B cell (primary cell): ENCODE data around the gene SRBD1. TPM values are rescaled to one million over a fixed set of nuclear protein-coding genes. Genes with fewer than 3 reads are reported as not detected.

Source experiments
- ATAC-seq: fragments of 200-7000 bp; cut with Tn5 transposase; one replicate; pipeline ENCODE4 v1.10.0; 2021; ENCODE audit warnings: low read depth, mild to moderate bottlenecking, moderate number of reproducible peaks, moderate library complexity
- CTCF ChIA-PET: fragments of 350-600 bp; sonication (Branson Sonifier 250); formaldehyde crosslinking; loops from one replicate; lab custom pipeline; 2021; ENCODE audit warnings: antibody characterized with exemption, inconsistent platforms; lab: Charles Lee
- POLR2A ChIA-PET: fragments of 350-600 bp; sonication (Branson Sonifier 250); formaldehyde crosslinking; loops from one replicate; lab custom pipeline; 2021; ENCODE audit warnings: antibody characterized with exemption; lab: Charles Lee
- DNase-seq: peaks from one replicate; pipeline ENCODE4 v3.0.0; 2013
- H2AFZ ChIP-seq: 2 replicates; pipeline ENCODE4 v1.6.1; 2012; ENCODE audit warnings: mild to moderate bottlenecking, low read depth, low read length; ENCODE audit not compliant: insufficient read depth, poor library complexity, severe bottlenecking
- H3K27ac ChIP-seq, 2 donors: 1 replicate in 1 of 2; 2 replicates in 1 of 2; pipeline ENCODE4 v1.5.1; 2012 to 2013; ENCODE audit warnings: low read length in 2 of 2, mild to moderate bottlenecking in 2 of 2, moderate library complexity in 1 of 2
- H3K27me3 ChIP-seq, 4 experiments: fragments of 200-600 bp in 1 of 4; sonication (generic) in 1 of 4; replicated peaks in 1 of 4; 1 replicate in 2 of 4; 2 replicates in 2 of 4; pipeline versions ENCODE4 v1.6.1 to v1.7.0; 2013 to 2016; ENCODE audit warnings: low read length in 3 of 4, mild to moderate bottlenecking in 2 of 4, mixed read lengths in 1 of 4, moderate library complexity in 1 of 4; ENCODE audit not compliant: insufficient read depth in 4 of 4, control insufficient read depth in 3 of 4; ENCODE audit errors: control extremely low read depth in 1 of 4
- H3K36me3 ChIP-seq, 2 experiments: replicated peaks in 1 of 2; 1 replicate in 1 of 2; 2 replicates in 1 of 2; pipeline versions ENCODE4 v1.6.1 to v1.7.1; 2013; ENCODE audit warnings: low read length in 1 of 2; ENCODE audit not compliant: insufficient read depth in 2 of 2, control insufficient read depth in 1 of 2; ENCODE audit errors: control extremely low read depth in 1 of 2, extremely low read depth in 1 of 2
- H3K4me1 ChIP-seq, 2 donors: fragments of 200-600 bp in 1 of 2; sonication (generic) in 1 of 2; 1 replicate in 1 of 2; 2 replicates in 1 of 2; pipeline versions ENCODE4 v1.5.1 to v1.6.1; 2013 to 2017; ENCODE audit warnings: low read length in 2 of 2; ENCODE audit not compliant: control insufficient read depth in 2 of 2, insufficient read depth in 2 of 2
- H3K4me2 ChIP-seq: replicated peaks from 2 replicates; pipeline ENCODE3; 2012; ENCODE audit warnings: mild to moderate bottlenecking, low read depth, low read length; ENCODE audit not compliant: poor library complexity, severe bottlenecking
- H3K4me3 ChIP-seq, 5 experiments: fragments of 200-600 bp in 1 of 5; sonication (generic) in 1 of 5; 1 replicate in 3 of 5; 2 replicates in 2 of 5; pipeline versions ENCODE4 v1.5.1 to v1.7.0; 2011 to 2016; ENCODE audit warnings: low read length in 4 of 5, mild to moderate bottlenecking in 4 of 5, low read depth in 2 of 5, control low read depth in 1 of 5, moderate library complexity in 1 of 5; ENCODE audit not compliant: insufficient read depth in 1 of 5; ENCODE audit errors: control extremely low read depth in 1 of 5, extremely low read depth in 1 of 5
- H3K79me2 ChIP-seq: fragments of 200-600 bp; sonication (generic); one replicate; pipeline ENCODE4 v1.6.0; 2016; ENCODE audit warnings: low read length; ENCODE audit not compliant: control insufficient read depth, insufficient read depth
- H3K9ac ChIP-seq: fragments of 200-600 bp; sonication (generic); 2 replicates; pipeline ENCODE4 v1.6.1; 2017; ENCODE audit warnings: mild to moderate bottlenecking, low read length, moderate library complexity
- H3K9me3 ChIP-seq, 3 donors: one replicate each; pipeline versions ENCODE4 v1.6.1 to v1.7.1; 2013; ENCODE audit warnings: low read length in 2 of 3; ENCODE audit not compliant: control insufficient read depth in 2 of 3, insufficient read depth in 1 of 3; ENCODE audit errors: control extremely low read depth in 1 of 3
- H4K20me1 ChIP-seq: 2 replicates; pipeline ENCODE4 v1.6.0; 2012; ENCODE audit warnings: mild to moderate bottlenecking, low read length; ENCODE audit not compliant: insufficient read depth, control insufficient read depth, poor library complexity, severe bottlenecking
- H3K27ac Mint-ChIP-seq: one replicate; pipeline ENCODE4 v1.8.0; 2021; ENCODE audit warnings: mixed read lengths
- H3K27me3 Mint-ChIP-seq: one replicate; pipeline ENCODE4 v1.8.0; 2021; ENCODE audit warnings: mixed read lengths
- H3K4me1 Mint-ChIP-seq: one replicate; pipeline ENCODE4 v1.8.0; 2021; ENCODE audit warnings: mixed read lengths
- H3K4me3 Mint-ChIP-seq: one replicate; pipeline ENCODE4 v1.8.0; 2021; ENCODE audit warnings: mixed read lengths
- H3K9me3 Mint-ChIP-seq: one replicate; pipeline ENCODE4 v1.8.0; 2022; ENCODE audit warnings: mixed read lengths; ENCODE audit not compliant: insufficient read depth
- CTCF ChIP-seq: fragments of 200-600 bp; IDR thresholded peaks from one replicate; pipeline ENCODE4 v1.8.0; 2022; ENCODE audit warnings: antibody characterized with exemption, mild to moderate bottlenecking
- EZH2 ChIP-seq: IDR thresholded peaks from 2 replicates; pipeline ENCODE4 v1.6.1; 2012; ENCODE audit warnings: borderline replicate concordance, low read depth, mild to moderate bottlenecking, moderate library complexity, low read length; ENCODE audit not compliant: insufficient read depth, poor library complexity, severe bottlenecking
- WGBS: methylation state at CpG from one replicate; pipeline ENCODE4 v1.1.5; 2013; ENCODE audit warnings: missing lambda C conversion rate; ENCODE audit not compliant: insufficient coverage; 5-methylcytosine and 5-hydroxymethylcytosine counted together
- intact Hi-C: fragments of 100-400 bp; cut with micrococcal nuclease; formaldehyde crosslinking; loops from one replicate; pipeline ENCODE4 v1.10.0; 2022
- polyA plus RNA-seq: library from polyadenylated mRNA; depleted of rRNA; stranded (reverse); fragments of >200 nt; gene quantifications from 2 replicates; pipeline ENCODE4 v1.2.3, GENCODE V29; 2012
- total RNA-seq, 2 donors: library from RNA; stranded (reverse); fragments of 120-200 nt in 1 of 2; gene quantifications; 1 replicate in 1 of 2; 2 replicates in 1 of 2; pipeline versions ENCODE4 v1.2.3 to v1.2.4, GENCODE V29; 2013 to 2022

The SRBD1 gene
- total and polyA plus RNA-seq, 2 donors (not counting 1 experiment from before 2014, with no cell fraction given), result 6.2 to 27.1 TPM

- CTCF ChIA-PET, result no interaction called here
- Histone ChIP-seq H3K4me1 (peaks cover 6% of the 10 kb centered on the region in 2 donors), H3K27ac (no peak overlapping the region)
Measured at GRCh38 chr2:45598545-45598944, 12.5 kb downstream of the SRBD1 start.

GRCh38 chr2:45596761-45597160 is 14.3 kb downstream of the SRBD1 start:
- intact Hi-C loops, result no loop called here
- H3K27me3 ChIP-seq, result no peaks in the 10 kb centered on the region
- Mint-ChIP-seq H3K9me3 (no peaks in the 10 kb centered on the region), H3K4me1 (peaks cover 3% of the 10 kb centered on the region), H3K27me3 (no peaks in the 10 kb centered on the region), H3K4me3 (no peak overlapping the region), H3K27ac (no peak overlapping the region)
- TF ChIP-seq EZH2 (no peak), CTCF (no peak)
- ChIA-PET POLR2A (no interaction called here), CTCF (interaction anchor here (1.6 kb wide), 1 partner anchor 12 kb away, joined by 6 read pairs; no protein-coding TSS in a partner anchor)
- no peak overlapping the region for H3K4me3 ChIP-seq
- no peak for DNase-seq
- H4K20me1 ChIP-seq, result peaks cover 6% of the 10 kb centered on the region
- no peak overlapping the region for H2AFZ ChIP-seq
- no peak overlapping the region for H3K4me2 ChIP-seq
- peaks cover 13 to 50% of the 10 kb centered on the region in 2 experiments for H3K36me3 ChIP-seq
- no peaks in the 10 kb centered on the region for H3K4me1 ChIP-seq
- H3K79me2 ChIP-seq, result peaks cover 33% of the 10 kb centered on the region
- no peak overlapping the region for H3K27ac ChIP-seq
- 90% methylated on average over 1 of the region's 1 CpG for WGBS
- H3K9ac ChIP-seq, result no peak overlapping the region
- no peaks in the 10 kb centered on the region for H3K9me3 ChIP-seq
- no peak for ATAC-seq

More at GRCh38 chr2:45598545-45598944, 12.5 kb downstream of the SRBD1 start:
- no peaks in the 10 kb centered on the region for H3K27me3 Mint-ChIP-seq
- ATAC-seq, result no peak
- Histone ChIP-seq H2AFZ (no peak overlapping the region), H3K4me2 (no peak overlapping the region), H4K20me1 (no peaks in the 10 kb centered on the region), H3K9me3 (no peaks in the 10 kb centered on the region), H3K9ac (no peak overlapping the region), H3K4me3 (no peak overlapping the region), H3K36me3 (peaks cover 10 to 58% of the 10 kb centered on the region in 2 experiments), H3K79me2 (peaks cover 25% of the 10 kb centered on the region), H3K27me3 (no peaks in the 10 kb centered on the region)
- no peaks in the 10 kb centered on the region for H3K9me3 Mint-ChIP-seq
- no peak for DNase-seq
- H3K4me1 Mint-ChIP-seq, result peaks cover 10% of the 10 kb centered on the region
- POLR2A ChIA-PET, result no interaction called here
- 94% methylated on average over 2 of the region's 4 CpGs for WGBS
- no peak for TF ChIP-seq EZH2
- no peak for TF ChIP-seq CTCF
- intact Hi-C loops, result no loop called here
- no peak overlapping the region for H3K4me3 Mint-ChIP-seq
- H3K27ac Mint-ChIP-seq, result no peak overlapping the region
